Measurements from ENCODE around the gene ZNF207.
"Not testable (repeated sequence)": the region's sequence is repeated elsewhere in the genome, so short reads cannot be mapped to it uniquely, and the experiment has no call there.

Gene ZNF207

DNA sequence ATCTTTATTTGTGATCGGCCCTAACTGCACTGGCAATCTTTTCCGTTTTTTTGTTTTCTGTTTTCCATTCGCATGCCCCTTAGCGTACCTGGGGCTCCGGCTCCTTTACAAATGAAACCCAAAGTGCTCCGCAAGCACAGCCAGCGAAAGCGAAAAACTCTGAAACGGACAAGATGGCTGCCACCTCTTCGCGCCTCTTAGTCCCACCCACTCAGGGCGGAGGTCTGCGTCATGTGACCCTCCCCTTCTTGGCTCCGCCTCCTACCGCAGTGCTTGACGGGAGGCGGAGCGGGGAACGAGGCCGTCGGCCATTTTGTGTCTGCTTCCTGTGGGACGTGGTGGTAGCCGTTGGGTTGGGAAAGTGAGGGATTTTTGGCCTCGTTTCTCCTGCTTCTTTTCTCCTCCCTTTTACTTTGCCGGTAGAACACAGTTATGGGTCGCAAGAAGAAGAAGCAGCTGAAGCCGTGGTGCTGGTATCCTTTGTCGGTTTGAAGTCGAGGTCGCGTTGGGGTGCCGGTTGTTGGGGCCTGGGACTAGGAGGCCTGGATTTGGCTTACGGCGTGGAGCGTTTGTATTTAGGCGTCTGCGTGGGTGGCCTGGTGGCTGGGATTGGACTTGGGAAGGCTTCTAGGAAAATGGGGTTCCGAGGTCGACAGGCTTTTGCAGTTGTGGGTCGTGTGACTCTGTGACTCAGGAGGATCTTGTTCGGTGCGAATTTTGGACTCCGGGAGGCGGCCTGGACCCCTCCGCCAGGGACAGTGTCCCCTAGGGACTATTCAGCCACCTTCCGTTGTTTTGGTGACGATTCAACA is at the start of gene ZNF207:
ZNF207 (plus strand) TSS at position 304 of the 812 bp plus-strand sequence; CDS start at position 433, 129 bp downstream.
- peak; percentile 95 to 97 for DNase-seq

DNA sequence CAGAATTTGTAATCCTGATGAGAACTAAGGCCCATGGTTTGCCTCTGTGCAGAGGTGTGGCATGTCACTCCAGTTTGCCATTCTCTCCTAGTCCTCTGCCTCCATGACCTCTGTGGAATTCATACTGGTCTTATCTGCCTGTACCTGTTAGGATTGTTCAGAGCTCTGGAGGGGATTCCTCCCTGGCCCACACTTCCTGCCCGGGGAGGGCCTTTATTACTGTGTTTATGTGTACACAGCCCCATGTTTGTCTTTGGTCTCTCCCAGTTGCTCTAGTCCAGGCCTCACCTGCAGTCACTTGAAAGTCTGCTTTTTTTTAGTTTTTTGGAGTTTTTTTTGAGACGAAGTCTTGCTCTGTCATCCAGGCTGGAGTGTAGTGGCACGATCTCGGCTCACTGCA is 47.9 kb upstream of the ZNF207 start:
- DNase-seq = no peak

DNA sequence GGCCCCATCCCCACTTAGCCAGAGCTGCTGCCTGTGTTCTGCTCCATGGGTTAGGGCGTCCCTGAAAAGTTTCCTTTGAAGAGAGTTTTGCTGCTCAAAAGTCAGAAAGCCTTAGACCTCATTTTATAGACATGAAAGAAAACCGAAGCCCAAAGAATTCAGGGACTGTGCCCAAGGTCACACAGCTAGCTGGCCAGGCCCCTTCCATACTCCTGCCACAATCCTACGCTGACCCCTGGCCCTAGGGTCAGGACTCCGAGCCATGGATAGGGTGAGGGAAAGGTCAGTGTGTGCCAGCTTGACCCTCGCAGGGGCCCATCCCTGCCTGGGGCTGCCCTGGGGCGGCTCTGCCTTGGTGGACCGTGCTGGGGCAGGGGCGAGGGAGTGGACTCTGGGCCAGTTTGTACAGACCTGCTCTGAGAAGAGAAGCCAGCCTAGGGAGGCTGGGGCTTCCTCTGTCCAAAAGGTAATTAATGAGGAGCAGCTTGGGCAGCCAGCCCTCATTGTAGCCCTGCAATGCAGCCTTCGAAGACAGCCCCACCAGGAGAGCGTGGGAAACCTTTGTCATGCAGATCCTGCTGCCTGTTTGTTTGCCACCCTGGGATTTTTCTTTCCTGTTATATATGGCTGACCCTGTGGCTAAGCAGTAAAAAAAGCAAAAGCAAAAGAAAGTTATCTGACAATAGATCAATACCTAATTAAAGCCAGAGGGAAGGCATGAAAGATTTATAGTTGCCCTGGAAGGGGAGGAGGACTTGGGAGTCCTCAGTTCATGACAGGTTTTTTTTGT is 46.9 kb upstream of the ZNF207 start:
- no peak for DNase-seq

DNA sequence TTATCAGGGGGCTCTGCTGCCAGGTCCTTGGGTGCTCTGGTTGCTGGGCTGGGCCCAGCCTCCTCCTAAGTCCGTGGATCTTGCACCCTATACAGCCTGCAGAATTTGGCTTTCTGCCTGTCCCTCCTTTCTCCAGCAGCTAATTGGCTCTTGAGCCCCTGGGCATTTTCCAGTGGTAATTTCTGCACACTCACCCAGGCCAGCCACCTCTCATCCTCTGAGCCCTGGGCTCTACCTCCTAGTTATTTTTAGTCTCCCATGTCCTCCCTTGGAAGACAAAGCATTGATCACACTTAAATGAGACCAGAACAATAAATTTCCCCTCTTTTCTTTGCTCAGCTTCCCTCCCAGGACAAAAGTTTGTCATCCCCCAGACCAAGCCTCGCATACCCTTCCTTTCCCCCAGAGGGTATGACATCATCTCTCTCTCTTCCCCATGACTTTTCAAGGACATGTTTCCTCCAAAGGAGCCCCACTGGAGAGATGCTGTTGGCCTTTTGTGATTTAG is 46.1 kb upstream of the ZNF207 start:
- DNase-seq = no peak

DNA sequence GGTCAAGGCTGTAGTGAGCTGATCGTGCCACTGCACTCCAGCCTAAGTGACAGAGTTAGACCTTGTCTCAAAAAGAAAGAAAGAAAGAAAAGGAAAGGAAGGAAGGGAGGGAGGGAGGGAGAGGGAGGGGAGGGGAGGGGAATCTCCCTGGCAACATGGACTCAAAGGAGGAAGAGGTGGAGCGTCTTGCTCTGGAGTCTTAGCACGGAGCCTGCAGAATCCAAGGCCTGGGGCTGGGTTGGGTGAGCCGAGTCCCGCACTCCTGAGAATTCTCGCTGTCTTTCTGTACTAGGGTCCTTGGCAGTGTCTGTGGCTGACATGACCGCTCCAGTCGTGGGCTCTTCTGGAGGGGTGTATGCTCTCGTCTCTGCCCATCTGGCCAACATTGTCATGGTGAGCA is 44.9 kb upstream of the ZNF207 start:
- DNase-seq = no peak

DNA sequence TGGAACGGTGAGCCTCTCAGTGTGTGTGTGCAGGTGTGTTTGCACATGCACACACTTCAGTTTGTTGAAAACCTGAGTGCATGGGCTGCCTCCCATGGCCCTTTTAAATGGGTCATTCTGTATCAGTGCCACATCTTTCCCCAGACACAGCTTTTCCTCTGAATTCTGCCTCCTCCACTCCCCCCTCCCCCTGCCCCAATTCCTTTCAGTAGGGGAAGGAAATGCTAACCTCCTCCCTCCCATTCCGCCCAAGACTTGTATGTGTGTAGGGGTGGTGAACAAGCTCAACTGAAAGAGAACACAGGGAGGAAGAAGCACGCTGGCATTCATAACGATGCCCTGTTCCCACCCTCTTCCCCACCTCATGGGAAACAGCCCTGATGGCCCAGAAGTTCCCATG is 42.3 kb upstream of the ZNF207 start:
- DNase-seq = no peak

DNA sequence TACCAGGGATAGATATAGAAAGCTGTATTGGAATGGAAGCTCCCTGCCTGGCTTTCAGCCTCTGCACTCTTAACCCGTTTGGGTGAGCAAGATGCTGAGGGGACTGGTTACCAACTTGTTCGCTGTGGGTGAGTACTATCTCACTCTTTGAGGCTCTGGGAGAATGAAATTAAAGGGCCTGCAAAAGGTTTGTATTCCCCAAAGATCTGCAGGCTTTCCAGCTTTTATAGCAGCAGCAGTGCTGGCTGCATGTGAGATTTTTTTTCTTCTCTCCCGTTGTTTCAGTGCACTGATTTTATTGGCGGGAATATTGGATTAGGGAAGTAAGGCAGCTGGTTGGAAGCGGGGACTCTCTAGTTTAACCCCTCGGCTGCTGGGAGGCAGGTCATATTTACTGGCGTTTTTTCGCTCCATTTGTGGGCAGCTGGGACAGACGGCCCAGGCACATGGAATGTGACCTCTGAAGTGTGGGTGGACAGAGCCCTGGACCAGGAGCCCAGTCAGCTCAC is 38.9 kb upstream of the ZNF207 start:
- no peak for DNase-seq

DNA sequence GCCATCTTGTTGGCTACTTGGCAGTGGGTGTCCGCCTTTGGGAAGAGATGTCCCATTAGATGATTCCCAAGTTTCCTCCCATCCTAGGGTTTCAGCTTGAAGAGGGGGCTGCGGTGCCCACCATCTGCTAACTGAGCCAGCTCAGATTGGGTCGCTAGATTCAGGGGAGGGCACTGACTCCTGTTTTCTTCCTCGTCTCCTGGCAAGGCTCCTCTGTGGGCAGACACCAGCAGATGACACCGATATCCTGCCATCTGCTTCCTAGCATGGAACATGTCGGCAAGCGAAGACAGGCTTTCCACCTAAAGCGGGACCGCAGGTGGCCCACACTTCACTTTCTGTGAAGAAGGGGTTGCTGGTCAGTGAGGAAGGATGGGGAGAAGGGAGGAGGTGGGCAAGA is 35.3 kb upstream of the ZNF207 start:
- DNase-seq = no peak

DNA sequence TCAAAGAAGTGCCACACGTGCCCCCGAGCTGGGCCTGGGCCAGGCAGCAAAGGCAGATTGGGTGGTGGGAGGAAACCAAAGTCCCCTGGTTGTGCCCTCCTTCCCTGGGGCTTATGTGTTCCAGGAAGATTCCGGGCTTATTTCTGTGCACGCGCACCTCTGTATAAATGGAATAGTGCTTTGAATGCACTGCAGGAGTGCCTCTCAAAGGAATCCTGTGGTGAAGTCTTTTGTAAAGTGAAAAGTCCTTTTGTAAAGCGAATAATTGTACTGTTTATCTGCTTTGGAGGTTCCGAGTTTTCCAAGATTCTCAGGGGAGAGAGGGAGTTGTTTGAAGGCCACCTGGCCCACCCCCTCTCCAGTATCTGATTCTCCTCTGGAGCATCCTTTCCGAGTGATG is 34.8 kb upstream of the ZNF207 start:
- no peak for DNase-seq

DNA sequence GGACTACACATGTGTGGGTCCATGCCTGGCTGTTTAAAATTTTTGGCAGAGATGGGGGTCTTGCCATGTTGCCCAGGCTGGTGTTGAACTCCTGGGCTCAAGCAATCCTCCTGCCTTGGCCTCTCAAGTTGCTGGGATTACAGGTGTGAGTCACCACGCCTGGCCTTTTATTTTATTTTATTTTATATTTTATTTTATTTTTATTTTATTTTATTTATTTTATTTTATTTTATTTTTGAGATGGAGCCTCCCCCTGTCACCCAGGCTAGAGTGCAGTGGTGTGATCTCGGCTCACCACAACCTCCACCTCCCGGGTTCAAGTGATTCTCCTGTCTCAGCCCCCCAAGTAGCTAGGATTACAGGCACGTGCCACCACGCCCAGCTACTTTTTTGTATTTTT is 33.3 kb upstream of the ZNF207 start:
- DNase-seq = not testable (repeated sequence)

DNA sequence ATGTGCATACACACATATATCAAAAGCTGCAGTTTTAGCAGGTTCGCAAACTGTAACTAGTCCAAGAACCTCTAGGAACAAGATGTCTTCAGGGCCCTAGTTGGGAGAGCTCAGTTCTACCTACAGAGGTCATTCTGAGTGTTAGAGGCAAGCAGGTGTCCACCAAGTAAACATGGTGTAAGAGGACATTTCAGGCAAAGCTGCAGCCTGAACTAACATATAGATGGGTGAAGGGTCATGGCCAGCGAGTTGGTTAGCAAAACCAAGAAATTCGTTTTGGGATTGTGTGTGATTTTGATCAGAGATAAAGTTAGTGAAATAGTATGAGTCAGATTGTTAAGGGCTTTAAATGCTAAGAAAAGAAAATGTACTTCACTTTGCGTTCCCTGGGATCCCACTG is 32.6 kb upstream of the ZNF207 start:
- no peak for DNase-seq

DNA sequence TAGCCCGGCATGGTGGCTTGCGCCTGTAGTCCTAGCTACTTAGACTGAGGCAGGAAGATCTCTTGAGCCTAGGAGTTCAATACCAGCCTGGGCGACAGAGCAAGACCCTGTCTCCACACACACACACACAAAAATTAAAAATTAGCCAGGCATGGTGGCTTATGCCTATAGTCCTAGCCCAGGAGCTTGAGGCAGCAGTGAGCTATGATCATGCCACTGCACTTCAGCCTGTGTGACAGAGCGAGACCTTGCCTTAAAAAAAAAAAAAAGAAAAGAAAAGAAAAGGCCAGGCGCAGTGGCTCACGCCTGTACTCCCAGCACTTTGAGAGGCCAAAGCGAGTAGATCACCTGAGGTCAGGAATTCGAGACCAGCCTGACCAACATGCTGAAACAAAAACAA is 31.9 kb upstream of the ZNF207 start:
- DNase-seq = no peak

DNA sequence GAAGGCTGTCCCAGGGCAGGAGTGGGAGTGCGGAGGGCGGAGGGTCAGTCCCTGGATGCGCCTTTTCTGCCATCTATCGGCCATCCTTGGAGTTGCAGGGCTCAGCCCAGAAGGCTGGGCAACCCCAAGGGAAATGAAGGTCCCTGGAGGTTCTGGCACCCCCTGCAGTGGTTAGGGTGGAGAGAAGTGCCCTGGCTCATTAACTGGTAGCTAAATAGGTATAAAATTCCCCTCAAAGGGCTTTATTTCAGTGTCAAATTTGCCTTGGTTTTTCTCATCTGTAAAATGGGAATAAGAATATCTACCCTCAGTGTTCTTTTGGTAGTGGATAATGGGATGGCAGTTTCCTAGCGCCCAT is 30.4 kb upstream of the ZNF207 start:
- peak; percentile 87 to 90 for DNase-seq

DNA sequence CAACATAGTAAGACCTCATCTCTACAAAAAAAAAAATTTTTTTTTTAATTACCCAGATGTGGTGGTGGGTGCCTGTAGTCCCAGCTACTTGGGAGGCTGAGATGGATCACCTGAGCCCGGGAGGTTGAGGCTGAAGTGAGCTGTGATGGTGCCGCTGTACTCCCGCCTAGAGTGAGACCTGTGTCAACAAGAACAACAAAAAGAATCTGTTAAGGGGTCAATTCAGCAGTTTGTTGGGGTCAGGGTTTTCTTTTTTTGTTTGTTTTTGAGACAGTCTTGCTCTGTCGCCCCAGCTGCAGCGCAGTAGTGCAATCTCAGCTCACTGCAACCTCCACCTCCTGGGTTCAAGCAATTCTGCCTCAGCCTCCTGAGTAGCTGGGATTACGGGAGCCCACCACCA is 29.9 kb upstream of the ZNF207 start:
- not testable (repeated sequence) for DNase-seq

DNA sequence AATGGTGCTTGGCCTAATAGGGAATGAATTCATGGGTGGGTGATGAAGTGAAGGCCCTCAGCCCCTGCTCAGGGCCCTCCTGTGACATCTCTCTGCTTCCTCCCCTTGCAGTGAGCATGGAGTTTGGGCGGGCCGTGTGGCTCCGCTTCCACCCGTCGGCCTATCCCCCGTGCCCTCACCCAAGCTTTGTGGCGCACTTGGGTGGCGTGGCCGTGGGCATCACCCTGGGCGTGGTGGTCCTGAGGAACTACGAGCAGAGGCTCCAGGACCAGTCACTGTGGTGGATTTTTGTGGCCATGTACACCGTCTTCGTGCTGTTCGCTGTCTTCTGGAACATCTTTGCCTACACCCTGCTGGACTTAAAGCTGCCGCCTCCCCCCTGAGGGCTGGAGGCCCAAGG is 29.1 kb upstream of the ZNF207 start:
- DNase-seq = no peak

DNA sequence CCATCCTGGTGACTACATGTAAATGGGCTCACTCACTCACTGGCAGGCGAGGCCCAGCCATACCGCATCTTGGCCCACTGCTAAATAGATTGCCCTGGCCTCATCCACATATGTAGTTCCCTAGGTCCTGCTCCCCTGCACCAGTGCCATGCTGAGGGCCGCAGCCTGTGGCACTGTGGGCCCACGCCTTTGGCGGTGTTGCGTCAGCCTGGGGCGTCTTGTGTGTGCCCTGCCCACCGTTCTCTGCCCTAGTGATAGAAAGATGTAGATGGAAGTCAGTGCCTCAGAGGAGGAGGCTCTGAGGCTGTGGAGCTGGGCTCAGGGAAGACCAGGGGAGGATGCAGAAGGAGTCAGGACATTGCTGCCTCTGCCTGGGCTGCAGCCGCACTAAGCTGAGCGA is 26.9 kb upstream of the ZNF207 start:
- DNase-seq = no peak

DNA sequence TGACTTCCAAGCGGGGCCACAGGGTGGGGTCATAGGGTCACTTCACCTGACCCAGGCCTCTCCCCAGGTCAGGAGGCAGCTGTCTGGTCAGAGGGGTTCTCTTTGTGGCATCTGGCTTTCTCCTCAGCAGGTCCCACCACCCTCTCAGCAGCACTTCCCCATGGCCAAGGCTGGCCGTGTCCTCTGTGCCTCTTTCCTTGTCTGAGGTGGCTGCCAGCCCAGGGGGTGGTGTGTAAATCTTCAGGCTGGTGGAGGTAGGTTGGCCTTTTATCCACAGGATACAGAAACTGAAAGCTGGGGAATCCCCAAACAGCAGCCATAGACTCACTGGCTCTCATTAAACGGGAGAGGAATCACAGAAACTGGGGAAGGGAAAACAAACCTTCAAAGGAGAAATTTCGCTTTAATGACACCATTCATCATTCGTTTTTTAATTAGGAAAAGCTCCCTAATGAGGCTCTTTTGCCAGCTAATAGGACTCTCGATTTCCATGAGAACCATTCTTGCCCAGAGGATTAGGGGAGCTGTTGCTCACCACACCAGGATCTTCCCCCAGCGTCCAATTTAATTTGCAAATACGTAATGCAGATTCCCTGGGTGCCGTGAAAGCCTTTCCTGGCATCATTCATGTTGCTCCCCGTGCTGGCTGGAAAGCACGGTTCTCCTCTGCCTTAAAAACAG is 26.0 kb upstream of the ZNF207 start:
- DNase-seq = peak in 1 of 2 experiments; percentile 30

DNA sequence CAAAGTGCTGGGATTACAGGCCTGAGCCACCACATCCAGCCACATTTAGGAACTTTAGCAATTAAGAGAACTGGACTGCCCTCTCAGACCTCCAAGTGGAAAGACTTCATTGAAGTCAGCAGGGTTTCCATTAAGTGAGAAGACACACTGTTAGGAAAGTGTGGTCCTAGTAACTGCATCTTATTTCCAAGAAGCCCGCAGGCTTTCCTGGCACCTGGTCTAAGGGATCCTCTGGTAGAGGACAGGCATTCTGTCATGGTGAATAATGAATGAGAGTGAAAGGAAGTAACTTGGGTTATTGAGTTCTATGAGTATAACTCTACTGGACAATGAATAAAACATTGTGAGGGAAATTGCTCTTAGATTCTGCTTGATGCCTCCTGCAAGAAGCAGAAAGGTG is 22.0 kb upstream of the ZNF207 start:
- DNase-seq = no peak

DNA sequence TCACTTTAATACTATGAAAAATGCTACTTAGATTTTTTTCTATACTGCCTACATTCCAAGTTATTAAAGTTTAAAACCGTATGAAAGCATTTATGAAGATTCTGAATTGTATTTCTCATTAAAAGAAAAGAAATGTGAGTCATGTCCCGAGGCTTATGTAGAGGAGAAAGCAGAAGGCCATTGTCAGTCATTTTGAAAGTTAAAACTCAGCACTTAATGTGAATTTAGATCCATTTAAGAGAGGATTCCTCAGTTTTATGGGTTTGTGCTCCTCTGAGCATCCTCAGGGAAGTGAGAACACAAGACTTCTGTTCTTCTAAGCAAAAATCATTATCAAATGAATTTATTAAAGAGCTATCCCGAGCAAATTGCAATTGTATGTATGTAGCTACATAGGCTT is 19.8 kb upstream of the ZNF207 start:
- no peak for DNase-seq

DNA sequence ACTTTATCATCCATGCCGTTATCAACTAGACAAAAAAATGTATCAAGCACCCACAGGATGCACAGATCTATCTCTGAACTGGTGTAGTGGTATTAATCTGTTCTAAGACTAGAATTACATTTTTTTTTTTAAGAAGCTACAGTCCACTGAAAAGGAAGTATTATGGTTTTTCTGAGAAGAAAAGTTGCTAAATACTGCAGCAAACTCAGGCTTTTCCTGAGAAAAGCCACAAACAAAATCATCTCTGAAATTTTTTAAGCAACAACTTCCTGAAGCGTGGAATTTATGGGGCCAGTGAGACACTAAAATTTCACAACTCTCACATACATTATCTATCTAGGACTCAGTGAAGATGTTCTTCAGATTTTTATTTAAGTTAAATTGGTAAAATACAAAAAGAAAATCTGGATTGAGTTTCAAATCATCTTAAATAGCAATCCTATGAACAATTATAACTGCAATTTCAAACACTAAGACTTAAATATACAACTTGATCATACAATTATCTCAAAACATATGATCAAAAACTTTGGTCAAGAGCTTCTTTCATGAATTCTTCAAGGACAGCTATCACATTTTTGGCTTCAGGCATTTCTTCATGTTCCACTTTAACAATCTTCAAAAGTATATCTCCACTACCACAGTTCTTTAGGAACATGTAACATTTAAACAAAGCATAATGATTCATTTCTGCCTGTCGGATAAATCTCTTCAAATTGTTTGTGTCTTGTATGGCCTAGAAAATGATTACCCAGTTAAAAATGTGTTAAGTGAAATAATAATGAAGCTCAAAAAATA is 18.5 kb upstream of the ZNF207 start:
- no peak for DNase-seq

DNA sequence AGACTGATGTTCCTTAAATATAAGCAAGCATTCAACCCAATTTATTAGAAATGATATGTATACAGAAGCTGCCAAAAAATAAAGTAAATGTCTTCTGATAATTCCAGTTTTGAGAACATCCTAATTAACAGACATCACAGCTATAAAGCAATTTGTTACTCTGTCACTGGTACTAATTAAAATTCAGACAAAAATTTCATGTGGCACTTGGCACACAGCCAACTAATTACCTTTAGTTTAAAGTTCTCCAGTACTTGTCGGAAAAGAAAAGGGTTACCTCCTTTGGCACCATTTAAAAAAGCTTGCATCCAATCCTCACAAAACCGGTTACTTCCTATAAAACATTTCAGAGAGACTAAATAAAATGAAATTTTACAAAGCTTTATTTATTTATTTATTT is 16.8 kb upstream of the ZNF207 start:
- no peak for DNase-seq

DNA sequence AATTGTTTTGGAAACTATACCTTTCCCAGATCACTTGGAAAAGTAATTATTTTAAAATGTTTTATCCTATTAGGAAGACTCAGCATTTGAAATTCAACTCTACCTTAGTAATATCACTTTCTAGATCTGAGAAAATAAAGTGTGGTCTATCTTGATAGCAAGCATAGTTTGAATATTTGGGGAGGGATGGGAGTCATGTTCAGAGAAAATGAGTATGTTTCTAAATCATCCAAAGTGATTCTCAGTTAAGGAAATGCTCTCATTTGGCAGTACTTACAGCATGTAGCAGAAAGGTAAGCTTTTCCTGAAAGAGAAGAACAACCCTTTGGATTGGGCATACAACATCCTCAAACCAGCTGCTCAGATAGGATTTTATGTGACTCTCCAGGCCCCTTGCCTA is 14.9 kb upstream of the ZNF207 start:
- DNase-seq = no peak

DNA sequence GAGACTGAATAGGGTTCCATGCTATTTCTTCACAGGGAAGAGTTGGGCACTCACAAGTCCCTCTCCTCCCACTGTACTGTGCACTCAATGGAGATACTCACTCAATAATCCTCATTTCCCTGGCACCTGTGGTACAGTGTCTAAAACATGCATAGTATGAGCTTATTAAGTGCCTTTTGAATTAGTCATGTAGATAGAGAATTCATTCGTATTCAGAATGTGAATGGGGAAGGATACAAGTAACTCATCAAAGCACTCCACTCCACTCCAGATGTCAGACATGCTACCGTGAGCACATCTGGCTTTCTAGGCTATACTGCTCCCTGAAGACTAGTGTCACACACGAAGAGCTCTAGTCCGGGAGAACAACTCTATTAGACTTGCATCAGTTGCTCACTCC is 14.3 kb upstream of the ZNF207 start:
- no peak for DNase-seq
